Muscle layer of duodenum (tissue), 2 donors: ENCODE data around the gene LRP2.

ENCODE experiments used
- H3K27ac ChIP-seq: one replicate; pipeline ENCODE4 v1.7.0; 2013; ENCODE audit warnings: mild to moderate bottlenecking, low read length
- H3K27me3 ChIP-seq: one replicate; pipeline ENCODE4 v1.7.0; 2013; ENCODE audit warnings: low read depth, mild to moderate bottlenecking, control low read depth, low read length
- H3K36me3 ChIP-seq, 2 donors: one replicate each; pipeline ENCODE4 v1.7.0; 2013; ENCODE audit warnings: low read length in 2 of 2, control low read depth in 1 of 2, mild to moderate bottlenecking in 1 of 2; ENCODE audit not compliant: insufficient read depth in 2 of 2, control insufficient read depth in 1 of 2
- H3K4me1 ChIP-seq, 2 donors: one replicate each; pipeline ENCODE4 v1.7.0; 2013; ENCODE audit warnings: low read length in 2 of 2, mild to moderate bottlenecking in 2 of 2, control low read depth in 1 of 2, moderate library complexity in 1 of 2; ENCODE audit not compliant: insufficient read depth in 2 of 2, control insufficient read depth in 1 of 2
- H3K4me3 ChIP-seq, 2 donors: one replicate each; pipeline ENCODE4 v1.7.0; 2013; ENCODE audit warnings: low read length in 2 of 2, low read depth in 1 of 2, mild to moderate bottlenecking in 1 of 2
- H3K9me3 ChIP-seq, 2 donors: one replicate each; pipeline ENCODE4 v1.7.0; 2013; ENCODE audit warnings: low read length in 2 of 2, control low read depth in 1 of 2, mild to moderate bottlenecking in 1 of 2; ENCODE audit not compliant: control insufficient read depth in 1 of 2
- donor health status: healthy.

LRP2 gene

GRCh38 chr2:169366066-169366465 lies 3.7 kb upstream of the LRP2 start:
- Histone ChIP-seq H3K27ac (no peak overlapping the region), H3K9me3 (no peaks in the 10 kb centered on the region), H3K4me1 (peaks cover 7 to 38% of the 10 kb centered on the region in 2 donors), H3K4me3 (no peak overlapping the region), H3K36me3 (no peaks in the 10 kb centered on the region), H3K27me3 (peaks cover 26% of the 10 kb centered on the region)

- no peaks in the 10 kb centered on the region for H3K36me3 ChIP-seq
- H3K27me3 ChIP-seq = peaks cover 32% of the 10 kb centered on the region
- no peaks in the 10 kb centered on the region for H3K9me3 ChIP-seq
- H3K4me3 ChIP-seq = peak overlapping the region; percentile 49 to 82
- no peak overlapping the region for H3K27ac ChIP-seq
- peaks cover 7 to 42% of the 10 kb centered on the region in 2 donors for H3K4me1 ChIP-seq
Measured at GRCh38 chr2:169365029-169365480, 2.7 kb upstream of the LRP2 start.

- Histone ChIP-seq H3K4me1 (peaks cover 7 to 42% of the 10 kb centered on the region in 2 donors), H3K27ac (no peak overlapping the region), H3K27me3 (peaks cover 32% of the 10 kb centered on the region), H3K4me3 (peak overlapping the region; percentile 49 to 82), H3K9me3 (no peaks in the 10 kb centered on the region), H3K36me3 (no peaks in the 10 kb centered on the region)
Measured at GRCh38 chr2:169363560-169364150, 1.3 kb upstream of the LRP2 start.

GRCh38 chr2:169362894-169363559 lies 693 bp upstream of the LRP2 start:
- H3K27ac ChIP-seq = no peak overlapping the region
- H3K36me3 ChIP-seq = no peaks in the 10 kb centered on the region
- peaks cover 35% of the 10 kb centered on the region for H3K27me3 ChIP-seq
- H3K4me1 ChIP-seq = peaks cover 7 to 42% of the 10 kb centered on the region in 2 donors
- no peaks in the 10 kb centered on the region for H3K9me3 ChIP-seq
- H3K4me3 ChIP-seq = peak overlapping the region; percentile 49 to 82

GRCh38 chr2:169361706-169362117 lies 622 bp downstream of the LRP2 start:
- H3K4me3 ChIP-seq = peak overlapping the region; percentile 49 to 82
- H3K36me3 ChIP-seq = no peaks in the 10 kb centered on the region
- H3K4me1 ChIP-seq = peaks cover 7 to 42% of the 10 kb centered on the region in 2 donors
- no peak overlapping the region for H3K27ac ChIP-seq
- peaks cover 38% of the 10 kb centered on the region for H3K27me3 ChIP-seq
- no peaks in the 10 kb centered on the region for H3K9me3 ChIP-seq

GRCh38 chr2:169360984-169361705 lies 1.2 kb downstream of the LRP2 start:
- Histone ChIP-seq H3K27me3 (peaks cover 38% of the 10 kb centered on the region), H3K4me1 (peaks cover 7 to 42% of the 10 kb centered on the region in 2 donors), H3K36me3 (no peaks in the 10 kb centered on the region), H3K27ac (no peak overlapping the region), H3K9me3 (no peaks in the 10 kb centered on the region), H3K4me3 (peak overlapping the region; percentile 49 to 82)

GRCh38 chr2:169358016-169358415 lies 4.3 kb downstream of the LRP2 start:
- H3K36me3 ChIP-seq = no peaks in the 10 kb centered on the region
- H3K27ac ChIP-seq = no peak overlapping the region
- H3K27me3 ChIP-seq = peaks cover 29% of the 10 kb centered on the region
- H3K9me3 ChIP-seq = no peaks in the 10 kb centered on the region
- H3K4me1 ChIP-seq = peaks cover 0 to 24% of the 10 kb centered on the region in 2 donors
- no peak overlapping the region for H3K4me3 ChIP-seq

- Histone ChIP-seq H3K27me3 (peaks cover 6% of the 10 kb centered on the region), H3K9me3 (no peaks in the 10 kb centered on the region), H3K36me3 (no peaks in the 10 kb centered on the region), H3K27ac (no peak overlapping the region), H3K4me3 (no peak overlapping the region), H3K4me1 (no peaks in the 10 kb centered on the region)
Measured at GRCh38 chr2:169354244-169354643, 8.1 kb downstream of the LRP2 start.

- Histone ChIP-seq H3K27me3 (no peaks in the 10 kb centered on the region), H3K27ac (no peak overlapping the region), H3K36me3 (no peaks in the 10 kb centered on the region), H3K4me3 (no peak overlapping the region), H3K9me3 (no peaks in the 10 kb centered on the region), H3K4me1 (no peaks in the 10 kb centered on the region)
Measured at GRCh38 chr2:169351725-169352124, 10.6 kb downstream of the LRP2 start.

- H3K36me3 ChIP-seq = no peaks in the 10 kb centered on the region
- no peaks in the 10 kb centered on the region for H3K9me3 ChIP-seq
- H3K4me1 ChIP-seq = no peaks in the 10 kb centered on the region
- no peak overlapping the region for H3K4me3 ChIP-seq
- no peaks in the 10 kb centered on the region for H3K27me3 ChIP-seq
- H3K27ac ChIP-seq = no peak overlapping the region
Measured at GRCh38 chr2:169349535-169349934, 12.8 kb downstream of the LRP2 start.

GRCh38 chr2:169348321-169349024 lies 13.9 kb downstream of the LRP2 start:
- H3K4me3 ChIP-seq = no peak overlapping the region
- H3K27me3 ChIP-seq = no peaks in the 10 kb centered on the region
- H3K9me3 ChIP-seq = no peaks in the 10 kb centered on the region
- no peak overlapping the region for H3K27ac ChIP-seq
- H3K36me3 ChIP-seq = no peaks in the 10 kb centered on the region
- no peaks in the 10 kb centered on the region for H3K4me1 ChIP-seq
